ENCODE measurements around the gene GGCT. TPM values are rescaled to one million over a fixed set of nuclear protein-coding genes. Genes with fewer than 3 reads are reported as not detected.

GGCT gene
- polyA plus RNA-seq, 1 donor (not counting 4 experiments of a cell fraction or from before 2014, with no cell fraction given) = 59.8 TPM

- H3K9me1 ChIP-seq (ENCODE audit: control insufficient read depth, extremely low read depth, insufficient read depth, low read length) = no peaks in the 10 kb centered on the region
- no peak for DNase-seq (ENCODE audit: low read depth, low spot score)
Observed at GRCh38 chr7:30453016-30453415, 51.6 kb downstream of the GGCT start.

GRCh38 chr7:30452280-30452930 is 52.2 kb downstream of the GGCT start:
- no peaks in the 10 kb centered on the region for H3K79me2 ChIP-seq (ENCODE audit: control insufficient read depth, insufficient read depth, low read length)
- peaks cover 18 to 19% of the 10 kb centered on the region in 2 experiments for H3K36me3 ChIP-seq (ENCODE audit: control insufficient read depth in 2 of 2, extremely low read depth in 1 of 2, insufficient read depth in 2 of 2, low read length in 2 of 2)
- dilution Hi-C loops (cut with MboI; ENCODE audit: extremely low pct_ligation_motif_present, low sequenced_read_pairs) = no loop called here
- H3K4me1 ChIP-seq (ENCODE audit: control insufficient read depth, extremely low read depth, insufficient read depth, low read length) = no peaks in the 10 kb centered on the region
- H3K27ac ChIP-seq (ENCODE audit: control insufficient read depth, insufficient read depth, low read length) = no peak overlapping the region
- H3K4me2 ChIP-seq (ENCODE audit: control insufficient read depth, extremely low read depth, insufficient read depth, low read depth, low read length) = no peak overlapping the region
- no peak overlapping the region for H2AFZ ChIP-seq (ENCODE audit: control insufficient read depth, low read length)
- DNase-seq (ENCODE audit: low read depth, low spot score) = no peak
- no peaks in the 10 kb centered on the region for H3K9me1 ChIP-seq (ENCODE audit: control insufficient read depth, extremely low read depth, insufficient read depth, low read length)
- H3K9me3 ChIP-seq (ENCODE audit: control insufficient read depth, low read depth, low read length) = no peaks in the 10 kb centered on the region
- H3K4me3 ChIP-seq (ENCODE audit: control insufficient read depth in 2 of 3, extremely low read depth in 1 of 3, insufficient read depth in 2 of 3, low read depth in 1 of 3, low read length in 3 of 3) = no peak overlapping the region
- no peaks in the 10 kb centered on the region for H3K27me3 ChIP-seq (ENCODE audit: control insufficient read depth, extremely low read depth, insufficient read depth, low read length)
- no peaks in the 10 kb centered on the region for H4K20me1 ChIP-seq (ENCODE audit: control insufficient read depth, extremely low read depth, insufficient read depth, low read length)
- no peak overlapping the region for H3K9ac ChIP-seq (ENCODE audit: control insufficient read depth, extremely low read depth, insufficient read depth, low read length)
- no peak for FAIRE-seq
- TF ChIP-seq EZH2 (IDR thresholded peaks at IDR 0.05; ENCODE audit: low read length) = no peak
- TF ChIP-seq, protein P1, sequence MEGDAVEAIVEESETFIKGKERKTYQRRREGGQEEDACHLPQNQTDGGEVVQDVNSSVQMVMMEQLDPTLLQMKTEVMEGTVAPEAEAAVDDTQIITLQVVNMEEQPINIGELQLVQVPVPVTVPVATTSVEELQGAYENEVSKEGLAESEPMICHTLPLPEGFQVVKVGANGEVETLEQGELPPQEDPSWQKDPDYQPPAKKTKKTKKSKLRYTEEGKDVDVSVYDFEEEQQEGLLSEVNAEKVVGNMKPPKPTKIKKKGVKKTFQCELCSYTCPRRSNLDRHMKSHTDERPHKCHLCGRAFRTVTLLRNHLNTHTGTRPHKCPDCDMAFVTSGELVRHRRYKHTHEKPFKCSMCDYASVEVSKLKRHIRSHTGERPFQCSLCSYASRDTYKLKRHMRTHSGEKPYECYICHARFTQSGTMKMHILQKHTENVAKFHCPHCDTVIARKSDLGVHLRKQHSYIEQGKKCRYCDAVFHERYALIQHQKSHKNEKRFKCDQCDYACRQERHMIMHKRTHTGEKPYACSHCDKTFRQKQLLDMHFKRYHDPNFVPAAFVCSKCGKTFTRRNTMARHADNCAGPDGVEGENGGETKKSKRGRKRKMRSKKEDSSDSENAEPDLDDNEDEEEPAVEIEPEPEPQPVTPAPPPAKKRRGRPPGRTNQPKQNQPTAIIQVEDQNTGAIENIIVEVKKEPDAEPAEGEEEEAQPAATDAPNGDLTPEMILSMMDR (optimal IDR thresholded peaks at IDR 0.05 in 1 of 3, IDR thresholded peaks at IDR 0.05 in 1 of 3, conservative IDR thresholded peaks at IDR 0.05 in 1 of 3; ENCODE audit: extremely low read depth in 1 of 3, insufficient read depth in 2 of 3, low read length in 3 of 3) = no peak

More at GRCh38 chr7:30453016-30453415, 51.6 kb downstream of the GGCT start:
- Histone ChIP-seq H3K27ac (ENCODE audit: control insufficient read depth, insufficient read depth, low read length) (no peak overlapping the region), H3K9ac (ENCODE audit: control insufficient read depth, extremely low read depth, insufficient read depth, low read length) (no peak overlapping the region), H3K4me3 (ENCODE audit: control insufficient read depth in 2 of 3, extremely low read depth in 1 of 3, insufficient read depth in 2 of 3, low read depth in 1 of 3, low read length in 3 of 3) (no peak overlapping the region), H3K36me3 (ENCODE audit: control insufficient read depth in 2 of 2, extremely low read depth in 1 of 2, insufficient read depth in 2 of 2, low read length in 2 of 2) (peaks cover 17 to 19% of the 10 kb centered on the region in 2 experiments), H3K9me3 (ENCODE audit: control insufficient read depth, low read depth, low read length) (no peaks in the 10 kb centered on the region), H2AFZ (ENCODE audit: control insufficient read depth, low read length) (no peak overlapping the region), H3K4me1 (ENCODE audit: control insufficient read depth, extremely low read depth, insufficient read depth, low read length) (no peaks in the 10 kb centered on the region), H4K20me1 (ENCODE audit: control insufficient read depth, extremely low read depth, insufficient read depth, low read length) (no peaks in the 10 kb centered on the region), H3K79me2 (ENCODE audit: control insufficient read depth, insufficient read depth, low read length) (no peaks in the 10 kb centered on the region), H3K4me2 (ENCODE audit: control insufficient read depth, extremely low read depth, insufficient read depth, low read depth, low read length) (no peak overlapping the region), H3K27me3 (ENCODE audit: control insufficient read depth, extremely low read depth, insufficient read depth, low read length) (no peaks in the 10 kb centered on the region)
- dilution Hi-C loops (cut with MboI; ENCODE audit: extremely low pct_ligation_motif_present, low sequenced_read_pairs) = no loop called here
- no peak for TF ChIP-seq EZH2 (IDR thresholded peaks at IDR 0.05; ENCODE audit: low read length)
- TF ChIP-seq, protein P1 (optimal IDR thresholded peaks at IDR 0.05 in 1 of 3, IDR thresholded peaks at IDR 0.05 in 1 of 3, conservative IDR thresholded peaks at IDR 0.05 in 1 of 3; ENCODE audit: extremely low read depth in 1 of 3, insufficient read depth in 2 of 3, low read length in 3 of 3) = no peak
- FAIRE-seq = no peak
